OCI-LY7 (cell line): ENCODE data around the gene ZNF683. TPM values are rescaled to one million over a fixed set of nuclear protein-coding genes. Genes with fewer than 3 reads are reported as not detected.

Experiments
- BruUV-seq: library from RNA; stranded (reverse); fragments of 400-500 nt; replicated peaks from 2 replicates; lab custom pipeline; 2021; lab: Mats Ljungman, UMichigan
- CTCF ChIA-PET: fragments of 300-600 bp; sonication (Branson Sonifier 250); formaldehyde crosslinking; loops from one replicate; lab custom pipeline; 2022; ENCODE audit warnings: antibody characterized with exemption; ENCODE audit not compliant: unreplicated experiment; lab: Charles Lee
- POLR2A ChIA-PET: fragments of 300-600 bp; sonication (Branson Sonifier 250); formaldehyde crosslinking; loops from one replicate; lab custom pipeline; 2022; ENCODE audit warnings: antibody characterized with exemption; lab: Charles Lee
- DNase-seq: peaks from one replicate; pipeline ENCODE4 v3.0.0-alpha.2; 2015; ENCODE audit warnings: low spot score
- H2AFZ ChIP-seq: fragments of 200-600 bp; sonication (generic), shearing (Covaris generic); 2 replicates; pipeline ENCODE4 v1.6.1; 2014; ENCODE audit warnings: mild to moderate bottlenecking, antibody characterized with exemption, low read length, moderate library complexity
- H3K27ac ChIP-seq: fragments of 200-600 bp; sonication (generic); 2 replicates; pipeline ENCODE4 v1.5.1; 2014; ENCODE audit warnings: mixed run types, low read depth, mild to moderate bottlenecking, moderate library complexity, low read length, inconsistent platforms; ENCODE audit not compliant: poor library complexity, severe bottlenecking
- H3K36me3 ChIP-seq: fragments of 200-600 bp; sonication (generic); 2 replicates; pipeline ENCODE4 v1.6.1; 2014; ENCODE audit warnings: mild to moderate bottlenecking, antibody characterized with exemption, low read length, moderate library complexity, mixed read lengths; ENCODE audit not compliant: insufficient read depth
- H3K4me1 ChIP-seq: fragments of 200-600 bp; sonication (generic); 2 replicates; pipeline ENCODE4 v1.5.1; 2014; ENCODE audit warnings: mild to moderate bottlenecking, low read length; ENCODE audit not compliant: insufficient read depth, poor library complexity, severe bottlenecking
- H3K4me2 ChIP-seq: fragments of 200-600 bp; sonication (generic); 2 replicates; pipeline ENCODE4 v1.6.1; 2014; ENCODE audit warnings: mild to moderate bottlenecking, low read length
- H3K4me3 ChIP-seq: fragments of 200-600 bp; sonication (generic); 2 replicates; pipeline ENCODE4 v1.5.1; 2014; ENCODE audit warnings: mild to moderate bottlenecking, low read depth, low read length; ENCODE audit not compliant: poor library complexity, severe bottlenecking
- H3K79me2 ChIP-seq: fragments of 200-600 bp; sonication (generic); 2 replicates; pipeline ENCODE4 v1.6.1; 2016; ENCODE audit warnings: low read depth, mild to moderate bottlenecking, low read length, moderate library complexity, mixed read lengths; ENCODE audit not compliant: insufficient read depth
- H3K9me2 ChIP-seq: fragments of 200-600 bp; sonication (generic); 2 replicates; pipeline ENCODE4 v1.6.1; 2016; ENCODE audit warnings: mild to moderate bottlenecking, low read length, mixed read lengths; ENCODE audit not compliant: insufficient read depth
- H3K9me3 ChIP-seq: fragments of 200-600 bp; sonication (generic); 2 replicates; pipeline ENCODE4 v1.6.1; 2014; ENCODE audit warnings: mild to moderate bottlenecking, mixed run types, low read length, mixed read lengths
- H4K20me1 ChIP-seq: fragments of 200-600 bp; sonication (generic); 2 replicates; pipeline ENCODE4 v1.6.1; 2014; ENCODE audit warnings: mild to moderate bottlenecking, antibody characterized with exemption, low read length, moderate library complexity, mixed read lengths; ENCODE audit not compliant: insufficient read depth
- EZH2phosphoT487 ChIP-seq: fragments of 200-600 bp; sonication (generic); IDR thresholded peaks from 2 replicates; pipeline ENCODE4 v1.6.1; 2018; ENCODE audit warnings: low read depth, borderline replicate concordance, mild to moderate bottlenecking, mixed run types, antibody characterized with exemption, low read length, moderate library complexity, mixed read lengths
- intact Hi-C: fragments of 100-400 bp; cut with micrococcal nuclease; formaldehyde crosslinking; loops from one replicate; pipeline ENCODE4 v1.10.0; 2022; ENCODE audit not compliant: unreplicated experiment
- total RNA-seq, 2 experiments: library from RNA; depleted of rRNA in 1 of 2; stranded (reverse); fragments of >200 nt in 1 of 2; shearing (Covaris generic) in 1 of 2; gene quantifications; 2 replicates each; pipeline ENCODE4 v1.2.3, GENCODE V29; 2014 to 2022
- TF ChIP-seq, protein P1 (sequence below): fragments of 200-600 bp; sonication (generic); conservative IDR thresholded peaks from 2 replicates; pipeline ENCODE4 v1.5.1; 2014; ENCODE audit warnings: mild to moderate bottlenecking, antibody characterized with exemption, low read length, moderate library complexity, mixed read lengths

The ZNF683 gene
- total RNA-seq, 2 experiments from 2014 or later, result not detected

DNA sequence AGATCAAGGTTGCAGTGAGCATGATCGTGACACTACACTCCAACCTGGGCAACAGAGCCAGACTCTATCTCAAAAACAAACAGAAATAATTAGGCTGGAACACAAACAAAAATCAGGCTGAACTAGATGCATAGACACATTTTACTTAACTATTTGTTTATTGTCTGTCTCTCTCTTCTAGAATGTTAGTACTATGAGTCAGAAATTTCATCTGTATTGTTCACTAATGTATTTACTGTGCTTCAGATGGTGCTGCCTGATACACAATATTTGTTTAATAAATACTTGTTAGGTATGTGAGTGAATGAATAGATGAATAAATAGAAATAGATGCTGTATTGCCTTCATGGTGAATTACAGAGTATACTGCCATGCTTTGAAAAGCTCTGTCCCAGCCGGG lies 32.1 kb upstream of the ZNF683 start:
- intact Hi-C loops, result no loop called here
- H3K4me2 ChIP-seq, result no peak overlapping the region
- no peaks in the 10 kb centered on the region for H3K36me3 ChIP-seq
- TF ChIP-seq, protein P1, sequence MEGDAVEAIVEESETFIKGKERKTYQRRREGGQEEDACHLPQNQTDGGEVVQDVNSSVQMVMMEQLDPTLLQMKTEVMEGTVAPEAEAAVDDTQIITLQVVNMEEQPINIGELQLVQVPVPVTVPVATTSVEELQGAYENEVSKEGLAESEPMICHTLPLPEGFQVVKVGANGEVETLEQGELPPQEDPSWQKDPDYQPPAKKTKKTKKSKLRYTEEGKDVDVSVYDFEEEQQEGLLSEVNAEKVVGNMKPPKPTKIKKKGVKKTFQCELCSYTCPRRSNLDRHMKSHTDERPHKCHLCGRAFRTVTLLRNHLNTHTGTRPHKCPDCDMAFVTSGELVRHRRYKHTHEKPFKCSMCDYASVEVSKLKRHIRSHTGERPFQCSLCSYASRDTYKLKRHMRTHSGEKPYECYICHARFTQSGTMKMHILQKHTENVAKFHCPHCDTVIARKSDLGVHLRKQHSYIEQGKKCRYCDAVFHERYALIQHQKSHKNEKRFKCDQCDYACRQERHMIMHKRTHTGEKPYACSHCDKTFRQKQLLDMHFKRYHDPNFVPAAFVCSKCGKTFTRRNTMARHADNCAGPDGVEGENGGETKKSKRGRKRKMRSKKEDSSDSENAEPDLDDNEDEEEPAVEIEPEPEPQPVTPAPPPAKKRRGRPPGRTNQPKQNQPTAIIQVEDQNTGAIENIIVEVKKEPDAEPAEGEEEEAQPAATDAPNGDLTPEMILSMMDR, result no peak
- TF ChIP-seq EZH2phosphoT487, result no peak
- no peaks in the 10 kb centered on the region for H3K79me2 ChIP-seq
- no peak for DNase-seq
- no peaks in the 10 kb centered on the region for H4K20me1 ChIP-seq
- no peak overlapping the region for H3K27ac ChIP-seq
- peaks cover 11% of the 10 kb centered on the region for H3K4me1 ChIP-seq
- H3K4me3 ChIP-seq, result no peak overlapping the region
- CTCF ChIA-PET, result no interaction called here
- no TSS peak for BruUV-seq
- no peak overlapping the region for H2AFZ ChIP-seq
- H3K9me2 ChIP-seq, result no peaks in the 10 kb centered on the region
- POLR2A ChIA-PET, result interaction anchor here (0.6 kb wide), 1 partner anchor 65 kb away, joined by 3 read pairs; no protein-coding TSS in a partner anchor
- H3K9me3 ChIP-seq, result no peaks in the 10 kb centered on the region

DNA sequence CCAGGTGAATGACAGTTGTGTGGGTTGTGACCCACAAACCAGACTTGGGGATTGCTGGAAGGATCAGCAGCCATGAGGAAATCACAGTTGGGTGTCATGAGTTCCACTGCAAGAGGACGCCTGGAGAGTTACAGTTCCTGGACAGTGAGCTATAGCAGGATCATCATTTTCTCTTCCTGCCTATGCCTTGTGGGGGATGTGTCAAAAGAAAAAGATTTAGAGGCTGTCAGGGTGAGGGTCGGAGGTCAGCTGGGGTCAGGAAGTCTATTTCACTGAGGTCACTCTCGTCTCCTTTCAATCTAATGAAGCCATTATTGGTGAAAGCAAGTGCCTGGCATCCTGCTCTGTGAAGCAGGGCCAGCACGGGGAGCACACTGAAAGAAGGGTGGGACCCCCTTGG lies 31.1 kb upstream of the ZNF683 start:
- DNase-seq, result no peak
- no peak overlapping the region for H3K4me3 ChIP-seq
- H3K36me3 ChIP-seq, result no peaks in the 10 kb centered on the region
- no peak for TF ChIP-seq EZH2phosphoT487
- TF ChIP-seq, protein P1, result no peak
- no peaks in the 10 kb centered on the region for H3K79me2 ChIP-seq
- BruUV-seq, result no TSS peak
- ChIA-PET CTCF (no interaction called here), POLR2A (no interaction called here)
- H4K20me1 ChIP-seq, result no peaks in the 10 kb centered on the region
- H2AFZ ChIP-seq, result no peak overlapping the region
- no peaks in the 10 kb centered on the region for H3K9me2 ChIP-seq
- no peaks in the 10 kb centered on the region for H3K9me3 ChIP-seq
- intact Hi-C loops, result no loop called here
- no peak overlapping the region for H3K27ac ChIP-seq
- H3K4me2 ChIP-seq, result no peak overlapping the region
- peaks cover 1% of the 10 kb centered on the region for H3K4me1 ChIP-seq

DNA sequence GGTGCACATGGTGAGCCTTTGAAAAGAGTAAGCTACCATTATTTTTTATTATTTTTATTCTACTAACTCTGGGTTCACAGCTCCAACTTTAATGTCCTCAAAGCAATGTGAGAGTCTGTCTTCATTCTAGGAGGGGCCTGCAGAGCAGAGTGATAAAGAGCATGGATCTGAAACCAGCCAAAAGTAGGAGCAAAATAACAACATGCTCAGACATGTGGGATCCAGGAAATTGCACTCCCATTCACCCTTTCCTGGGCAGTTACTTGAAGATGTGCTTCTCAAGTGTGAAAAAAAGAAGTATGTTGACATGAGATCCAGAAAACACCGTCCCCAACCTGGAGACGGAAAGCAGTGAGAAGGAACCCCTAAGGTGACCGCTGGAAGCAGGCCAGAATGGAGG lies 29.3 kb upstream of the ZNF683 start:
- Histone ChIP-seq H3K9me3 (no peaks in the 10 kb centered on the region), H3K4me3 (no peak overlapping the region), H3K27ac (no peak overlapping the region), H3K36me3 (no peaks in the 10 kb centered on the region), H3K79me2 (no peaks in the 10 kb centered on the region), H4K20me1 (no peaks in the 10 kb centered on the region), H3K4me2 (no peak overlapping the region), H2AFZ (no peak overlapping the region), H3K9me2 (no peaks in the 10 kb centered on the region), H3K4me1 (no peaks in the 10 kb centered on the region)
- ChIA-PET CTCF (no interaction called here), POLR2A (no interaction called here)
- intact Hi-C loops, result no loop called here
- no TSS peak for BruUV-seq
- DNase-seq, result no peak
- TF ChIP-seq, protein P1, result no peak
- TF ChIP-seq EZH2phosphoT487, result no peak
